Left ventricle myocardium inferior (tissue), 1 donor: Measurements from ENCODE around the gene NELFB. TPM values are rescaled to one million over a fixed set of nuclear protein-coding genes. Genes with fewer than 3 reads are reported as not detected.
A peak's percentile ranks its signal among the peaks of the same experiment; 100 is the strongest.

Source experiments
- DNase-seq: peaks from one replicate; pipeline ENCODE4 v3.0.0-alpha.2; 2020
- H3K27ac ChIP-seq: fragments of 200-600 bp; replicated peaks from 2 replicates; pipeline ENCODE4 v1.8.0; 2021
- H3K27me3 ChIP-seq: fragments of 200-600 bp; 2 replicates; pipeline ENCODE4 v1.8.0; 2021; ENCODE audit warnings: low read depth
- H3K36me3 ChIP-seq: fragments of 200-600 bp; 2 replicates; pipeline ENCODE4 v1.8.0; 2021
- H3K4me1 ChIP-seq: fragments of 200-600 bp; 2 replicates; pipeline ENCODE4 v1.8.0; 2021
- H3K4me3 ChIP-seq: fragments of 200-600 bp; 2 replicates; pipeline ENCODE4 v1.8.0; 2021; ENCODE audit warnings: mild to moderate bottlenecking, moderate library complexity
- H3K9me3 ChIP-seq: fragments of 200-600 bp; replicated peaks from 2 replicates; pipeline ENCODE4 v1.8.0; 2021
- CTCF ChIP-seq: fragments of 200-600 bp; IDR thresholded peaks from 2 replicates; pipeline ENCODE4 v1.8.0; 2021; ENCODE audit warnings: antibody characterized with exemption, mild to moderate bottlenecking, borderline replicate concordance
- intact Hi-C: fragments of 100-400 bp; cut with micrococcal nuclease; formaldehyde crosslinking; loops from one replicate; pipeline ENCODE4 v1.11.0; 2022
- total RNA-seq: library from RNA; stranded (reverse); fragmentation: NEBNext Ultra II Directional; extraction: Animal tissue kit (Norgen Biotek cat#: 25700); gene quantifications from one replicate; pipeline ENCODE4 v1.2.1, GENCODE V29; 2021
- donor health status: DM: no; HTN: yes; CAD: no; lungs with severe emphysema.

The NELFB gene
- total RNA-seq, 1 donor from 2014 or later = 35.2 TPM

- Histone ChIP-seq H3K4me1 (peaks cover 75% of the 10 kb centered on the region), H3K27ac (peak overlapping the region; percentile 99), H3K36me3 (peaks cover 30% of the 10 kb centered on the region), H3K4me3 (peak overlapping the region; percentile 73), H3K9me3 (no peaks in the 10 kb centered on the region), H3K27me3 (peaks cover 7% of the 10 kb centered on the region)
- intact Hi-C loops = no loop called here
- DNase-seq = no peak
- no peak for TF ChIP-seq CTCF
These were observed 23.9 kb downstream of the NELFB start for GRCh38 chr9:137278721-137279711.

GRCh38 chr9:137279741-137280473, 24.8 kb downstream of the NELFB start:
- intact Hi-C loops = no loop called here
- H3K4me3 ChIP-seq = no peak overlapping the region
- no peak for DNase-seq
- peak overlapping the region; percentile 15 for H3K27ac ChIP-seq
- peaks cover 66% of the 10 kb centered on the region for H3K4me1 ChIP-seq
- H3K36me3 ChIP-seq = peaks cover 31% of the 10 kb centered on the region
- H3K9me3 ChIP-seq = no peaks in the 10 kb centered on the region
- peaks cover 7% of the 10 kb centered on the region for H3K27me3 ChIP-seq
- TF ChIP-seq CTCF = no peak

- peaks cover 58% of the 10 kb centered on the region for H3K4me1 ChIP-seq
- peak; percentile 70 for TF ChIP-seq CTCF
- peaks cover 7% of the 10 kb centered on the region for H3K27me3 ChIP-seq
- peaks cover 31% of the 10 kb centered on the region for H3K36me3 ChIP-seq
- no peak for DNase-seq
- intact Hi-C loops = no loop called here
- H3K4me3 ChIP-seq = peak overlapping the region; percentile 44
- H3K9me3 ChIP-seq = peaks cover 4% of the 10 kb centered on the region
- H3K27ac ChIP-seq = peak overlapping the region; percentile 15
These were observed 25.6 kb downstream of the NELFB start for GRCh38 chr9:137280474-137281344.

- Histone ChIP-seq H3K27ac (peak overlapping the region; percentile 15), H3K36me3 (peaks cover 31% of the 10 kb centered on the region), H3K27me3 (peaks cover 7% of the 10 kb centered on the region), H3K4me3 (peak overlapping the region; percentile 44), H3K4me1 (peaks cover 50% of the 10 kb centered on the region), H3K9me3 (peaks cover 4% of the 10 kb centered on the region)
- TF ChIP-seq CTCF = no peak
- intact Hi-C loops = no loop called here
- DNase-seq = no peak
These were observed 26.4 kb downstream of the NELFB start for GRCh38 chr9:137281345-137282116.
